LNCaP clone FGC (cell line): ENCODE data around the gene ATP13A3.

Source experiments
- DNase-seq: peaks from one replicate; pipeline ENCODE4 v3.0.0-alpha.2; 2011; ENCODE audit warnings: low read depth
- H3K4me3 ChIP-seq: 2 replicates; pipeline ENCODE4 v1.5.1; 2011; ENCODE audit warnings: mild to moderate bottlenecking, low read depth, low read length, control low read depth
- CTCF ChIP-seq: IDR thresholded peaks from 2 replicates; pipeline ENCODE4 v1.5.1; 2012; ENCODE audit warnings: mild to moderate bottlenecking; ENCODE audit not compliant: control insufficient read depth, insufficient read depth; ENCODE audit errors: extremely low read depth

Gene ATP13A3

GRCh38 chr3:194389269-194389668, 97.5 kb downstream of the ATP13A3 start:
- no peak for TF ChIP-seq CTCF
- no peak overlapping the region for H3K4me3 ChIP-seq
- DNase-seq = no peak

GRCh38 chr3:194387926-194388418, 98.8 kb downstream of the ATP13A3 start:
- H3K4me3 ChIP-seq = no peak overlapping the region
- no peak for TF ChIP-seq CTCF
- no peak for DNase-seq

DNA sequence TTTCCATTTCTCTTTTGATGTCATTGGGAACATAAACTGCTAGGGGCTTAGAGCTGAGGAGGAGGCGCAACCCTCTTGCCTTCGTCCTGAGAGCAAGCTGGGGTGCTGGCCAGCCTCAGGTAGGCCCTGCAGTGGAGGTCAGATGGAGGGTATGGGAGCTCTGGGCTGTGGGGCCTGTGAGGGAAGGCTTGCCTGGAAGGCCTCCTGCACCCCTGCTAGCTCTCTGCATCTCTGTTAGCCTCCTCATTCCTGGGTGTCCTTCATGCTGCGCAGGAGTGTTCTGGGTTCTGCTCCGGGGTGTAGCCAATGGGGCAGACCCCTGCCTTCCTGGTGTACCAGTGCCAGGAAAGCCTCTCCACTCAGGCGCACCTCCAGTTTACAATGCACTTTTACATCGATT, 99.5 kb downstream of the ATP13A3 start:
- no peak for DNase-seq
- no peak for TF ChIP-seq CTCF
- H3K4me3 ChIP-seq = no peak overlapping the region

GRCh38 chr3:194386648-194387047, 100.2 kb downstream of the ATP13A3 start:
- peak; percentile 35 for DNase-seq
- no peak overlapping the region for H3K4me3 ChIP-seq
- no peak for TF ChIP-seq CTCF

GRCh38 chr3:194386066-194386465, 100.7 kb downstream of the ATP13A3 start:
- no peak overlapping the region for H3K4me3 ChIP-seq
- TF ChIP-seq CTCF = no peak
- DNase-seq = no peak

- TF ChIP-seq CTCF = no peak
- H3K4me3 ChIP-seq = no peak overlapping the region
- DNase-seq = no peak
These were observed 102.2 kb downstream of the ATP13A3 start for GRCh38 chr3:194384569-194385001.

- no peak overlapping the region for H3K4me3 ChIP-seq
- DNase-seq = no peak
- no peak for TF ChIP-seq CTCF
These were observed 102.6 kb downstream of the ATP13A3 start for GRCh38 chr3:194384156-194384555.
